HG03469 (cell line): ENCODE measurements around the gene ARID3C.

Source experiments
- ATAC-seq: cut with Tn5 transposase; IDR thresholded peaks from one replicate; pipeline ENCODE4 v1.9.1; 2021; ENCODE audit warnings: mild to moderate bottlenecking, moderate library complexity, moderate number of reproducible peaks; ENCODE audit not compliant: unreplicated experiment

Gene ARID3C

GRCh38 chr9:34600908-34601307, 28.0 kb downstream of the ARID3C start:
- ATAC-seq: no peak

GRCh38 chr9:34599546-34599945, 29.3 kb downstream of the ARID3C start:
- no peak for ATAC-seq

- ATAC-seq: no peak
These were observed 34.7 kb downstream of the ARID3C start for GRCh38 chr9:34594177-34594576.

- no peak for ATAC-seq
These were observed 35.8 kb downstream of the ARID3C start for GRCh38 chr9:34592895-34593601.

GRCh38 chr9:34591917-34592866, 36.7 kb downstream of the ARID3C start:
- ATAC-seq: no peak

- no peak for ATAC-seq
These were observed 37.5 kb downstream of the ARID3C start for GRCh38 chr9:34591248-34591916.

GRCh38 chr9:34590381-34591247, 38.3 kb downstream of the ARID3C start:
- no peak for ATAC-seq

- no peak for ATAC-seq
These were observed 39.1 kb downstream of the ARID3C start, which contains the start of gene CNTFR for GRCh38 chr9:34589636-34590380. CNTFR (minus strand) TSS chr9:34589724; CDS start chr9:34568981, 20,743 bp downstream.

GRCh38 chr9:34588671-34589635, 39.9 kb downstream of the ARID3C start:
- no peak for ATAC-seq

DNA sequence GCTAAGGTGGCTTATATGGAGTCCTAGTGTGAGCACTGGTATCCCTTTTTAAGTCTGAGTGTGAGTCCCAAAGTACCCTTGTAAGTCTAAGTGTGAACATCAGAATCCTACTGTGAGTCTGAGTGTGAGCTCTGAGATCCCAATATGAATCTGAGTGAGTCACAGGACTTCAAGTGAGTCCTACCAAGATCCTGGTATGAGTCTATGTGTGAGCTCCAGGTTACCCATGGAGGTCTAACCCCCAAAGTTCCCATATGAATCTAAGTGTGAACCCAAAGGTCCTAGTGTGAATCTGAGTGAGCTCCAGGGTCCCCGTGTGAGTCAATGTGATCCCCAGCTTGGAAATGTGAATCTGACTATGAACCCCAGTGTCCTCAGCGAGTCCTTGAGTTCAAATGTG, 41.6 kb downstream of the ARID3C start:
- ATAC-seq: no peak

- no peak for ATAC-seq
These were observed 42.8 kb downstream of the ARID3C start for GRCh38 chr9:34585946-34586669.

- no peak for ATAC-seq
These were observed 43.9 kb downstream of the ARID3C start for GRCh38 chr9:34584970-34585369.

DNA sequence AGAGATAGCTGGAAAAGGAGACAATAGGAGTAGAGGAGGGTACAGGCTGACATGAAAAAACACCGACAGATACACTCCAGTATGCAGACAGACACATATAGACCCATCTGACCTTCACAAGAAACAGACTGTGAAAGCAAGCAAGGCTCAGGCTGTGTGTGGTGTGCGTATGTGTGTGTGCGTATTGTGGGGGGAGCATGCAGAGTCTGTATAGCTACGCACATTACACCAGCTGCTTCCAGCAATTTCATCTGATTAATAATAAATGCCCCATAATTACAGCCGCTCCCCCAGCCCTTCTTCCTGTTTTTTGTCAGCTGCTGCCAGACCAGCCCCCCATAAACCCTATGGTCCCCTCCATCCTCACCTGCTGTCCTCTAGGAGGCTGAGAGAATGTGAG, 46.1 kb downstream of the ARID3C start:
- no peak for ATAC-seq

DNA sequence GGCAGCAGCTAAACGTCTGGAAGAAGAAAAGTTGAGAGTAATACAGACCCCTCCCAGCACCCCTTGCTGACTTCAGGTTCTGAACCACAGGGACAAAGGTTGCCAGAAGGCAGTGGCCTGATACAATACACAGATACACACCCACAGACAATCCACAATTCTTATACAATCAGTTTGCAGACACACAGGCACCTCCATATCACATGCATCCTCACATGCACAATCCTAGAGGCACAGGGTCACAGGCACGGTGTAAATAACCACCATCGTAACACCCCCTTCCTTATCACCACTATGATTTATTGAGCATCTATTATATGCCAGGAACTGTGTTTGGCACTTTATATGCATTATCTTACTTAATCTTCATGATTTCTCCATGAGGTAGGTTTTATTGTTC, 47.5 kb downstream of the ARID3C start:
- no peak for ATAC-seq

GRCh38 chr9:34580358-34580757, 48.5 kb downstream of the ARID3C start:
- ATAC-seq: no peak

DNA sequence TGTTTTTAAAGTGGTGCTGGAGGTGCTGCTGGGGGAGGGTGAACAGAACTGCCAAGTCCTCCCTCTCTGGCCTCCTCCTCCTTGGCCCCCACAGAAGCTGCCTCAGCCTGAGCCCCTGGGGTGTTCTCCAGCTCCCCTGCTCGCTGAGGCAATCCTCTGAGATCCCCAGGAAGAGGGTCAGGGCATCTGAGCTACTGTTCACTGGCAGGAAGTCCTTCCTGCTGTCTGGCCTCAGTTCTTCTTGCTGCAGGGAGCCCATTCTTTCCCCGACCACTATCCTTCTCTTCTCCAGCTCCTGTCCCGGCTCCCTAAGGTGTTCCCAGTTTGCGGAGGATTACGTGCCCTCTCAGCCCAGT, 49.1 kb downstream of the ARID3C start:
- ATAC-seq: no peak

DNA sequence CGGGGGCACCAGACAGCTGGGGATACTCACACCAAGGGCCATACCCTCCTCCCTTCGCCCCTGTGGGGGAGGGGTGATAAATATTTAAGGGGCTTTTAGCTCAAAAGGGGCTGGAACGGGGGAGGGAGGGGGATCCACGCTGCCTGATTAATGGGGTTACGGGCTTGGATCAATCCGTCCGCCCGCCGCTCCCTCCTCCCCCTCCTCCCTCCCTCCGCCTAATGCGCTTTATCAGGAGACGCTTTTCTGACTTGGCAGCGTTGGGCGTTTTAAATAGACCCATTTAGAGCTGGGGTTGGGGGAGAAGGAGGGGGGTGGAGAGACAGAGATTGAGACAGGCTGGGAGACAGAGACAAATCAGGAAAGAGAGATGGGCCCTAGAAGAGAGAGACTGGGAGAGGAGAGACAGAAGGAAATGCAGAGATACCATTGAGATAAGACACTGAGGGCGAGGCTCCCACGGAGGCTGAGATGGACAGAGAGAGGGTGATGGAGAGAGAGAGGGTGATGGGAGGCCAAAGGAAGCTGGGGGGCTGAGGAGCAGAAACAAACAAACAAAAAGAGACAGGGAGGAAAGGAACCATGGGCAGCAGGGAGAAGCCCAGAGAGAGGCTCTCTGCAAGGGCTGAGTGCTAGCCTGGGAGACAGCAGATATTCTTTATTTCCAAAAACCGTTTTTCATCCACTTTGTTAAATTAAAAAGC, 49.6 kb downstream of the ARID3C start:
- ATAC-seq: no peak
